Effector memory CD4-positive, alpha-beta T cell (primary cell): ENCODE measurements around the gene MEGF9.
"Not testable (repeated sequence)": the region's sequence is repeated elsewhere in the genome, so short reads cannot be mapped to it uniquely, and the experiment has no call there.

Source experiments
- DNase-seq, 3 donors: peaks; one replicate each; pipeline ENCODE4 v3.0.0-alpha.2; 2020
- H3K27ac ChIP-seq: 2 replicates; pipeline ENCODE4 v1.7.0; 2013; ENCODE audit warnings: mild to moderate bottlenecking, low read length, moderate library complexity; ENCODE audit not compliant: insufficient read depth, poor library complexity, severe bottlenecking
- H3K27me3 ChIP-seq: replicated peaks from 2 replicates; pipeline ENCODE4 v1.7.0; 2013; ENCODE audit warnings: mild to moderate bottlenecking, low read length; ENCODE audit not compliant: insufficient read depth, control insufficient read depth, poor library complexity, severe bottlenecking
- H3K36me3 ChIP-seq: 2 replicates; pipeline ENCODE4 v1.7.0; 2013; ENCODE audit warnings: mild to moderate bottlenecking, low read length, moderate library complexity; ENCODE audit not compliant: control insufficient read depth, insufficient read depth
- H3K4me1 ChIP-seq: 2 replicates; pipeline ENCODE4 v1.7.0; 2013; ENCODE audit warnings: low read length, mild to moderate bottlenecking; ENCODE audit not compliant: control insufficient read depth, insufficient read depth, poor library complexity, severe bottlenecking
- H3K4me3 ChIP-seq: 2 replicates; pipeline ENCODE4 v1.7.0; 2013; ENCODE audit warnings: low read length, low read depth, mild to moderate bottlenecking; ENCODE audit not compliant: insufficient read depth, poor library complexity, severe bottlenecking
- H3K9me3 ChIP-seq: 2 replicates; pipeline ENCODE4 v1.7.0; 2013; ENCODE audit warnings: mild to moderate bottlenecking, low read length, moderate library complexity; ENCODE audit not compliant: control insufficient read depth

The MEGF9 gene

DNA sequence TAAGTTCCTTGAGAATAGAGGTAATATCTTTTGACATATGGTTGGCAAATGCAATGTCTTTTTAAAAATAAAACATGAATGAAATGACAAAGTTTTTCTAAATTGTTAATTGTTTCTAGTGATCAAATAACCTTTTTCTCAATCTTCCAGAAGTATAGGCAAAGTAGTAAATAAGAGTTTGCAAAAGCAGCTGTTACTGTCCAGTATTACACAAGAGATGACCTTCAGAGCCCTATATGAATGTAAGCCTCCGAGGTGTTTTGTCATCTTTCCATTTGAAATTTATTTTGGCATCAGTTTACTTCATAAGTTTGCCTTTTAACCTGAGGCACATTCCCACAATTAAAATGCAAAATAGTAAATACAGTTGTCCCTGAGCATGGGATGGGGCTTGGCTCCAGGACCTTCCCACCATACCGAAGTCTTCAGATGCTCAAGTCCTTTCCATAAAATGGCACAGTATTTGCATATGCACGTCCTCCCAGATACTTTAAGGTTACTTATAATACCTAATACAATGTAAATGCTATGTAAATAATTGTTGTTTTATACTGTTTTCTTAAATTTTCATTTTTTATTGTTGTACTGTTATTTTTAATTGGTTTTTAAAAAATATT lies 65.6 kb downstream of the MEGF9 start:
- H3K27ac ChIP-seq: no peak overlapping the region
- H3K27me3 ChIP-seq: no peaks in the 10 kb centered on the region
- no peaks in the 10 kb centered on the region for H3K4me1 ChIP-seq
- H3K36me3 ChIP-seq: no peaks in the 10 kb centered on the region
- no peak for DNase-seq
- no peak overlapping the region for H3K4me3 ChIP-seq
- H3K9me3 ChIP-seq: no peaks in the 10 kb centered on the region

- H3K36me3 ChIP-seq: no peaks in the 10 kb centered on the region
- H3K4me3 ChIP-seq: no peak overlapping the region
- H3K27ac ChIP-seq: no peak overlapping the region
- no peaks in the 10 kb centered on the region for H3K27me3 ChIP-seq
- H3K9me3 ChIP-seq: no peaks in the 10 kb centered on the region
- no peak for DNase-seq
- H3K4me1 ChIP-seq: no peaks in the 10 kb centered on the region
Measured at GRCh38 chr9:120646948-120647347, 67.3 kb downstream of the MEGF9 start.

- no peak overlapping the region for H3K4me3 ChIP-seq
- no peak overlapping the region for H3K27ac ChIP-seq
- no peaks in the 10 kb centered on the region for H3K4me1 ChIP-seq
- H3K27me3 ChIP-seq: no peaks in the 10 kb centered on the region
- H3K36me3 ChIP-seq: no peaks in the 10 kb centered on the region
- no peak for DNase-seq
- H3K9me3 ChIP-seq: no peaks in the 10 kb centered on the region
Measured at GRCh38 chr9:120645760-120646159, 68.5 kb downstream of the MEGF9 start.

DNA sequence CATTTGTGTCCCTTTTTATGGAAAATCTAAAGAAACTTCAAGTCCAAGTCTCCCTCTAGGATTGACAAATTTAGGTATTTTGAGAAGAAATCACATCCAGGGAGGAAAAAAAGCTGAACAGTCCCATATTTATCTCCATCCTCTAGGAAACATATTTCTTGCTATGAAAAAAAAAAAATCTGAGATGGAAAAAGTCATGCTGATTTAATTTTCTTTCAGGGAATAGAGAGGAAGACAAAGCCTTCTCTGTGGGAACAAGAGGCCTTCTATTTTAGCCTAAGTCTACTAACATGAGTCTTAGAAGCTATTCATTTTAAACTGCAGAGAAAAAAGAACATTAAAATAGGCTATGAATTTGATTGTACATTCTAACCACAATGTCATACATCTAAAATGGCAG lies 71.2 kb downstream of the MEGF9 start:
- no peaks in the 10 kb centered on the region for H3K4me1 ChIP-seq
- H3K9me3 ChIP-seq: no peaks in the 10 kb centered on the region
- no peaks in the 10 kb centered on the region for H3K27me3 ChIP-seq
- DNase-seq: no peak
- H3K36me3 ChIP-seq: no peaks in the 10 kb centered on the region
- no peak overlapping the region for H3K27ac ChIP-seq
- no peak overlapping the region for H3K4me3 ChIP-seq

- Histone ChIP-seq H3K36me3 (no peaks in the 10 kb centered on the region), H3K4me3 (no peak overlapping the region), H3K4me1 (no peaks in the 10 kb centered on the region), H3K9me3 (no peaks in the 10 kb centered on the region), H3K27ac (no peak overlapping the region), H3K27me3 (no peaks in the 10 kb centered on the region)
- no peak for DNase-seq
Measured at GRCh38 chr9:120642129-120642770, 72.0 kb downstream of the MEGF9 start.

DNA sequence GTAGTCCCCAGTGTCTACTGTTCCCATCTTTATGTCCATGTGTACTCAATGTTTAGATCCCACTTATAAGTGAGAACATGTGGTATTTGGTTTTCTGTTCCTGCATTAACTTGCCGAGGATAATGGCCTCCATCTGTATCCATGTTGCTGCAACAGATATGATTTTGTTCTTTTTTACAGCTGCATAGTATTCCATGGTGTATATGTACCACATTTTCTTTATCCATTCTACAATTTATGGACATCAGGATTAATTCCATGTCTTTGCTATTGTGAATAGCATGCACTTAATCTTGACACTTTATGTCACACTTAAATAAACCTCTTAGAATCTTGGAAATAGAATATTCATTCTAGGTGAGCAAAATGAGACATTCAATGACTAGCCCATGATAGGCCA lies 73.4 kb downstream of the MEGF9 start:
- H3K36me3 ChIP-seq, H3K27me3 ChIP-seq, H3K4me3 ChIP-seq, H3K9me3 ChIP-seq, H3K27ac ChIP-seq, H3K4me1 ChIP-seq, DNase-seq: not testable (repeated sequence)

- no peak overlapping the region for H3K27ac ChIP-seq
- no peaks in the 10 kb centered on the region for H3K9me3 ChIP-seq
- H3K27me3 ChIP-seq: no peaks in the 10 kb centered on the region
- no peaks in the 10 kb centered on the region for H3K4me1 ChIP-seq
- no peak for DNase-seq
- H3K36me3 ChIP-seq: no peaks in the 10 kb centered on the region
- H3K4me3 ChIP-seq: no peak overlapping the region
Measured at GRCh38 chr9:120640380-120640779, 73.9 kb downstream of the MEGF9 start.

DNA sequence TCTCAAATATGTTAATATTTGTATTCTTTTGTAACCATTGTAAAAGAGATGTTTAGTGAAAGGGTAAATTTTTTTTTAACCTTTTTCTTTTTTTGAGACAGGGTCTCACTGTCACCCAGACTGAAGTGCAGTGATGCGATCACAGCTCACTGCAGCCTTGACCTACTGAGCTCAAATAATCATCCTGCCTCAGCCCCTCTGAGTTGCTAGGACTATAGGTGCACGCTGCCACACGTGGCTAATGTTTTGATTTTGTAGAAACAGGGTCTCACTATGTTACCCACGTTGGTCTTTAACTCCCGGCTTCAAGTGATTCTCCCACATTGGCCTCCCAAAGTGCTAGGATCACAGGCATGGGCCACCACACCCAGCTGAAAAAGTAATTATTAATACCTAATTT lies 76.4 kb downstream of the MEGF9 start:
- no peaks in the 10 kb centered on the region for H3K36me3 ChIP-seq

DNA sequence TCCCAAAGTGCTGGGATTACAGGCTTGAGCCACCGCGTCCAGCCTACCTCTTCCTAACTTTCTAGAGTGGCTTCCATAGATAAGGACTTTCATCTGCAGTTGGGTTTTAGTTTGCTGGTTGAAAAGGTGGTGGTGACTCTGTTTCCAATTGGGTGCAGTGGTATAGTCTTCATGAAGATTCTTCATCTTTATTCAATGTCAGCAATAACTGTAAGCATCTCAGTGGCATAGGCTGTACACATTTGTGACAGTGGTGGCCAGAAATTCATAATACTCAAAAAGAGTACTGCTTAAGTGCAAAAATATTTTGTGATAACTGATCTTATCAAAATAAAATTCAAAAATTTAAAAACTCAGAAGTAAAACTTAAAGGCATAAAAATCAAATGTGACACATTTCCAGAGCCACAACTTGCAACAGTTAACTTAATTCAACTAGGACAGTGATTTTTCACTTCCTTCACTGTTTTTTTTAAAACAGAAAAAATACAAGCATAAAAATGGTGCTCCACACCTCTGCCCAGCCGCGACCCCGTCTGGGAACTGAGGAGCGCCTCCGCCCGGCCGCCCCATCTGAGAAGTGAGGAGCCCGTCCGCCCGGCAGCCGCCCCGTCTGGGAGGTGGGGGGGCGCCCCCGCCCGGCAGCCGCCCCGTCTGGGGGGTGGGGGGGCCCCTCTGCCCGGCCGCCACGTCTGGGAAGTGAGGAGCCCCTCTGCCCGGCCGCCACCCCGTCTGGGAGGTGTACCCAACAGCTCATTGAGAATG lies 77.9 kb downstream of the MEGF9 start:
- Histone ChIP-seq H3K4me1 (no peaks in the 10 kb centered on the region), H3K36me3 (no peaks in the 10 kb centered on the region)
- DNase-seq: no peak

More for the DNA sequence above, 76.4 kb downstream of the MEGF9 start:
- Histone ChIP-seq H3K9me3 (no peaks in the 10 kb centered on the region), H3K27me3 (no peaks in the 10 kb centered on the region), H3K27ac (no peak overlapping the region), H3K4me1 (no peaks in the 10 kb centered on the region), H3K4me3 (no peak overlapping the region)
- DNase-seq: no peak

DNA sequence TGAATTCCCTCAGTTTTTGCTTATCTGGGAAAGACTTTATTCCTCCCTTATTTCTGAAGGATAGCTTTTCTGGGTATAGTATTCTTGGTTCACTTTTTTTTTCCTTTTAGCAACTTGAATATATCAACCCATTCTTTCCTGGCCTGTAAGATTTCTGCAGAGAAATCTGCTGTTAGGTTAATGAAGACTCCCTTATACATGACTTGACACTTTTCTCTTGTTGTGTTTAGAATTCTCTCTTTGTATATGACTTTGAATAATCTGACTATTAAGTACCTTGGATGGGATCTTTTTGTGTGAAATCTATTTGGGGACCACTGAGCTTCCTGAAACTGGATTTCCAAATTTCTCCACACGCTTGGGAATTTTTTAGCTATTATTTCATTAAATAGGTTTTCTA lies 79.3 kb downstream of the MEGF9 start:
- DNase-seq: no peak
- no peaks in the 10 kb centered on the region for H3K27me3 ChIP-seq
- H3K4me3 ChIP-seq: no peak overlapping the region
- H3K27ac ChIP-seq: no peak overlapping the region
- no peaks in the 10 kb centered on the region for H3K9me3 ChIP-seq
- H3K36me3 ChIP-seq: no peaks in the 10 kb centered on the region
- no peaks in the 10 kb centered on the region for H3K4me1 ChIP-seq

More for the DNA sequence above, 77.9 kb downstream of the MEGF9 start:
- Histone ChIP-seq H3K9me3 (no peaks in the 10 kb centered on the region), H3K4me3 (no peak overlapping the region), H3K27me3 (no peaks in the 10 kb centered on the region), H3K27ac (no peak overlapping the region)
